ENCODE data around the gene ITPA. TPM values are rescaled to one million over a fixed set of nuclear protein-coding genes. Genes with fewer than 3 reads are reported as not detected.

Gene ITPA
- total and polyA plus RNA-seq, 2 of the 13 experiments (the other 11 are each of a cell fraction or from before 2014, with no cell fraction given), result 60.1 to 103 TPM

DNA sequence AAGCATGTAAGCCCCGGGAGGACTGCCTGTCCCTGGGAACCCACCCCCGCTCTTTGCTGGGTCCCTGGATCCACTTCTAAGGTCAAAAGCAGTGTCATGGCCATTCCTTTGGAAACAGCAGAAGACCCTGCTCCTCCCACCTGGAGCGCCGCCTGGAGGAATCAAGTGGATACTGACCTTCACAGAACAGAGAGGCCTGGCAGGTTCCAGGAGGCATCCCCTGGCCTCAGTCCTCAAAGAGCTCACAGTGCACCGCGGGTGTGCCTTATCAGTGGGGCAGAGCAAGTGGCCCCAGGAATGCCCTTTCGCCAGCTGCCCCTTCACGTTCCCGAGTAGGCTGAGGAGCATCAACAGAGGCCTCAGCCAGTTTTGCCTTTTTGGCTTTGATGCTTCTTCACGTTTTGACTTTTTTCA is 40.8 kb downstream of the ITPA start (continued):
- TF ChIP-seq, protein P1, sequence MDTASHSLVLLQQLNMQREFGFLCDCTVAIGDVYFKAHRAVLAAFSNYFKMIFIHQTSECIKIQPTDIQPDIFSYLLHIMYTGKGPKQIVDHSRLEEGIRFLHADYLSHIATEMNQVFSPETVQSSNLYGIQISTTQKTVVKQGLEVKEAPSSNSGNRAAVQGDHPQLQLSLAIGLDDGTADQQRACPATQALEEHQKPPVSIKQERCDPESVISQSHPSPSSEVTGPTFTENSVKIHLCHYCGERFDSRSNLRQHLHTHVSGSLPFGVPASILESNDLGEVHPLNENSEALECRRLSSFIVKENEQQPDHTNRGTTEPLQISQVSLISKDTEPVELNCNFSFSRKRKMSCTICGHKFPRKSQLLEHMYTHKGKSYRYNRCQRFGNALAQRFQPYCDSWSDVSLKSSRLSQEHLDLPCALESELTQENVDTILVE (CRISPR knock-in tag; IDR thresholded peaks at IDR 0.05), result peak; percentile 66; the same call in 1 of the 2 replicates
- TF ChIP-seq AGO2 (optimal IDR thresholded peaks at IDR 0.05; ENCODE audit: low read depth, low read length) (peak; percentile 34), ERF (CRISPR knock-in tag; IDR thresholded peaks at IDR 0.05) (peak; percentile 86; the same call in 1 of the 2 replicates), STAT5B (CRISPR knock-in tag; IDR thresholded peaks at IDR 0.05) (0 out of 2 replicates have a peak, but pooled peaks have one; percentile 42), ELF3 (CRISPR knock-in tag; IDR thresholded peaks at IDR 0.05) (peak; percentile 79), SNAI1 (CRISPR knock-in tag; IDR thresholded peaks at IDR 0.05; ENCODE audit: borderline replicate concordance) (no peak), TOE1 (CRISPR knock-in tag; IDR thresholded peaks at IDR 0.05) (peak; percentile 58; the same call in 1 of the 2 replicates), NR2F1 (CRISPR knock-in tag; IDR thresholded peaks at IDR 0.05) (peak; percentile 84 to 86), ZFP37 (CRISPR knock-in tag; IDR thresholded peaks at IDR 0.05; ENCODE audit: borderline replicate concordance) (peak; percentile 40), RELA (CRISPR knock-in tag; IDR thresholded peaks at IDR 0.05) (no peak), ZNF670 (CRISPR knock-in tag; IDR thresholded peaks at IDR 0.05; ENCODE audit: borderline replicate concordance) (no peak), POLR2G (IDR thresholded peaks at IDR 0.05; ENCODE audit: low read depth, low read length) (0 out of 2 replicates have a peak, but pooled peaks have one; percentile 25)
- TF ChIP-seq, protein P2, sequence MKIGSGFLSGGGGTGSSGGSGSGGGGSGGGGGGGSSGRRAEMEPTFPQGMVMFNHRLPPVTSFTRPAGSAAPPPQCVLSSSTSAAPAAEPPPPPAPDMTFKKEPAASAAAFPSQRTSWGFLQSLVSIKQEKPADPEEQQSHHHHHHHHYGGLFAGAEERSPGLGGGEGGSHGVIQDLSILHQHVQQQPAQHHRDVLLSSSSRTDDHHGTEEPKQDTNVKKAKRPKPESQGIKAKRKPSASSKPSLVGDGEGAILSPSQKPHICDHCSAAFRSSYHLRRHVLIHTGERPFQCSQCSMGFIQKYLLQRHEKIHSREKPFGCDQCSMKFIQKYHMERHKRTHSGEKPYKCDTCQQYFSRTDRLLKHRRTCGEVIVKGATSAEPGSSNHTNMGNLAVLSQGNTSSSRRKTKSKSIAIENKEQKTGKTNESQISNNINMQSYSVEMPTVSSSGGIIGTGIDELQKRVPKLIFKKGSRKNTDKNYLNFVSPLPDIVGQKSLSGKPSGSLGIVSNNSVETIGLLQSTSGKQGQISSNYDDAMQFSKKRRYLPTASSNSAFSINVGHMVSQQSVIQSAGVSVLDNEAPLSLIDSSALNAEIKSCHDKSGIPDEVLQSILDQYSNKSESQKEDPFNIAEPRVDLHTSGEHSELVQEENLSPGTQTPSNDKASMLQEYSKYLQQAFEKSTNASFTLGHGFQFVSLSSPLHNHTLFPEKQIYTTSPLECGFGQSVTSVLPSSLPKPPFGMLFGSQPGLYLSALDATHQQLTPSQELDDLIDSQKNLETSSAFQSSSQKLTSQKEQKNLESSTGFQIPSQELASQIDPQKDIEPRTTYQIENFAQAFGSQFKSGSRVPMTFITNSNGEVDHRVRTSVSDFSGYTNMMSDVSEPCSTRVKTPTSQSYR (CRISPR knock-in tag; IDR thresholded peaks at IDR 0.05; ENCODE audit: borderline replicate concordance), result peak; percentile 64; the same call in 1 of the 2 replicates
- TF ChIP-seq, protein P3, sequence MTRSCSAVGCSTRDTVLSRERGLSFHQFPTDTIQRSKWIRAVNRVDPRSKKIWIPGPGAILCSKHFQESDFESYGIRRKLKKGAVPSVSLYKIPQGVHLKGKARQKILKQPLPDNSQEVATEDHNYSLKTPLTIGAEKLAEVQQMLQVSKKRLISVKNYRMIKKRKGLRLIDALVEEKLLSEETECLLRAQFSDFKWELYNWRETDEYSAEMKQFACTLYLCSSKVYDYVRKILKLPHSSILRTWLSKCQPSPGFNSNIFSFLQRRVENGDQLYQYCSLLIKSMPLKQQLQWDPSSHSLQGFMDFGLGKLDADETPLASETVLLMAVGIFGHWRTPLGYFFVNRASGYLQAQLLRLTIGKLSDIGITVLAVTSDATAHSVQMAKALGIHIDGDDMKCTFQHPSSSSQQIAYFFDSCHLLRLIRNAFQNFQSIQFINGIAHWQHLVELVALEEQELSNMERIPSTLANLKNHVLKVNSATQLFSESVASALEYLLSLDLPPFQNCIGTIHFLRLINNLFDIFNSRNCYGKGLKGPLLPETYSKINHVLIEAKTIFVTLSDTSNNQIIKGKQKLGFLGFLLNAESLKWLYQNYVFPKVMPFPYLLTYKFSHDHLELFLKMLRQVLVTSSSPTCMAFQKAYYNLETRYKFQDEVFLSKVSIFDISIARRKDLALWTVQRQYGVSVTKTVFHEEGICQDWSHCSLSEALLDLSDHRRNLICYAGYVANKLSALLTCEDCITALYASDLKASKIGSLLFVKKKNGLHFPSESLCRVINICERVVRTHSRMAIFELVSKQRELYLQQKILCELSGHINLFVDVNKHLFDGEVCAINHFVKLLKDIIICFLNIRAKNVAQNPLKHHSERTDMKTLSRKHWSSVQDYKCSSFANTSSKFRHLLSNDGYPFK (CRISPR knock-in tag; IDR thresholded peaks at IDR 0.05; ENCODE audit: borderline replicate concordance), result peak; percentile 78; the same call in 1 of the 2 replicates
- TF ChIP-seq, protein P4, sequence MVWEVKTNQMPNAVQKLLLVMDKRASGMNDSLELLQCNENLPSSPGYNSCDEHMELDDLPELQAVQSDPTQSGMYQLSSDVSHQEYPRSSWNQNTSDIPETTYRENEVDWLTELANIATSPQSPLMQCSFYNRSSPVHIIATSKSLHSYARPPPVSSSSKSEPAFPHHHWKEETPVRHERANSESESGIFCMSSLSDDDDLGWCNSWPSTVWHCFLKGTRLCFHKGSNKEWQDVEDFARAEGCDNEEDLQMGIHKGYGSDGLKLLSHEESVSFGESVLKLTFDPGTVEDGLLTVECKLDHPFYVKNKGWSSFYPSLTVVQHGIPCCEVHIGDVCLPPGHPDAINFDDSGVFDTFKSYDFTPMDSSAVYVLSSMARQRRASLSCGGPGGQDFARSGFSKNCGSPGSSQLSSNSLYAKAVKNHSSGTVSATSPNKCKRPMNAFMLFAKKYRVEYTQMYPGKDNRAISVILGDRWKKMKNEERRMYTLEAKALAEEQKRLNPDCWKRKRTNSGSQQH (CRISPR knock-in tag; IDR thresholded peaks at IDR 0.05; ENCODE audit: low read depth), result 0 out of 2 replicates have a peak, but pooled peaks have one; percentile 26
- TF ChIP-seq, protein P5, sequence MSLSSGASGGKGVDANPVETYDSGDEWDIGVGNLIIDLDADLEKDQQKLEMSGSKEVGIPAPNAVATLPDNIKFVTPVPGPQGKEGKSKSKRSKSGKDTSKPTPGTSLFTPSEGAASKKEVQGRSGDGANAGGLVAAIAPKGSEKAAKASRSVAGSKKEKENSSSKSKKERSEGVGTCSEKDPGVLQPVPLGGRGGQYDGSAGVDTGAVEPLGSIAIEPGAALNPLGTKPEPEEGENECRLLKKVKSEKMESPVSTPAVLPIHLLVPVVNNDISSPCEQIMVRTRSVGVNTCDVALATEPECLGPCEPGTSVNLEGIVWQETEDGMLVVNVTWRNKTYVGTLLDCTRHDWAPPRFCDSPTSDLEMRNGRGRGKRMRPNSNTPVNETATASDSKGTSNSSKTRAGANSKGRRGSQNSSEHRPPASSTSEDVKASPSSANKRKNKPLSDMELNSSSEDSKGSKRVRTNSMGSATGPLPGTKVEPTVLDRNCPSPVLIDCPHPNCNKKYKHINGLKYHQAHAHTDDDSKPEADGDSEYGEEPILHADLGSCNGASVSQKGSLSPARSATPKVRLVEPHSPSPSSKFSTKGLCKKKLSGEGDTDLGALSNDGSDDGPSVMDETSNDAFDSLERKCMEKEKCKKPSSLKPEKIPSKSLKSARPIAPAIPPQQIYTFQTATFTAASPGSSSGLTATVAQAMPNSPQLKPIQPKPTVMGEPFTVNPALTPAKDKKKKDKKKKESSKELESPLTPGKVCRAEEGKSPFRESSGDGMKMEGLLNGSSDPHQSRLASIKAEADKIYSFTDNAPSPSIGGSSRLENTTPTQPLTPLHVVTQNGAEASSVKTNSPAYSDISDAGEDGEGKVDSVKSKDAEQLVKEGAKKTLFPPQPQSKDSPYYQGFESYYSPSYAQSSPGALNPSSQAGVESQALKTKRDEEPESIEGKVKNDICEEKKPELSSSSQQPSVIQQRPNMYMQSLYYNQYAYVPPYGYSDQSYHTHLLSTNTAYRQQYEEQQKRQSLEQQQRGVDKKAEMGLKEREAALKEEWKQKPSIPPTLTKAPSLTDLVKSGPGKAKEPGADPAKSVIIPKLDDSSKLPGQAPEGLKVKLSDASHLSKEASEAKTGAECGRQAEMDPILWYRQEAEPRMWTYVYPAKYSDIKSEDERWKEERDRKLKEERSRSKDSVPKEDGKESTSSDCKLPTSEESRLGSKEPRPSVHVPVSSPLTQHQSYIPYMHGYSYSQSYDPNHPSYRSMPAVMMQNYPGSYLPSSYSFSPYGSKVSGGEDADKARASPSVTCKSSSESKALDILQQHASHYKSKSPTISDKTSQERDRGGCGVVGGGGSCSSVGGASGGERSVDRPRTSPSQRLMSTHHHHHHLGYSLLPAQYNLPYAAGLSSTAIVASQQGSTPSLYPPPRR (CRISPR knock-in tag; IDR thresholded peaks at IDR 0.05; ENCODE audit: borderline replicate concordance), result peak; percentile 56; the same call in 1 of the 2 replicates

Data from HepG2 (cell line).